ENCODE results near the gene NT5C3B. TPM values are rescaled to one million over a fixed set of nuclear protein-coding genes. Genes with fewer than 3 reads are reported as not detected.

The NT5C3B gene
- total and polyA plus RNA-seq, 2 donors (not counting 1 experiment from before 2014, with no cell fraction given): 49.6 to 50.1 TPM

DNA sequence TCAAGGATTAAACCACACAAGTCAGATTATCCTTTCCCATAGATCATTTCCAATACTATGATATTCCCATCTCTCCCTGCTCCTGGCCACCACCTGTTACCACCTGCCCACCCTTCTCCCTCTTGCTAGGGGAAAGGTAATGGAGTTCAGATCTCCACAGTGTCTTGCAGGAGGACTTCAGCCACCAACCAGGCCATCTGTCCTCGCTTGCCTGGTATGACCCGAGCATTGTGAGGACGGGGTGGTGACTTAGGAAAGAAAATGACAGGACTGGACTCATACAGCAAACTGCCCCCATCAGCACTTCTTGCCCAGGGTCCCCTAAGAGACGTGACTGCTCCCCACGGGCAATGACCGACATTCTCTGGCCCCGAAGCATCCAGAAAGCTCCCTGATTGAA lies 12.5 kb downstream of the NT5C3B start:
- CTCF ChIA-PET: no interaction called here
- POLR2A ChIA-PET: no interaction called here

DNA sequence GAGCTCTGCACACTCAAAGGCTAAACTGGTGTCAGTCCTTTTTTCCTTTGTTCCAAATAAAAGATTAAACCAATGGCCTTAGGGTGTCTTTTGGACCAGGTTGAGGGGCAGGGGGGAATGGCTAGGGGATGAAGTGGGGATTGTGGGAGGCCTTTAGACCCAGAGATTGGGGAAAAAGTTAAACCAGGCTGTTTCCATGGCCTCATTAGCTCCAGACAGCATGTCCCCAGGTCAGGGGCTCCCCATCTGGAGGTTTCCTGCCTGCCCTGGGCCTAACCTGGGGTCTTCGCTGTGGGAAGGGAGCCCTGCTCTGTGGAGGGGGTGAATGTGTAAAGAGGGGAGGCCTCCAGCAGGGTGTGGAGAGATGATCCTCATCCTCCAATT lies 12.9 kb downstream of the NT5C3B start:
- H3K79me2 ChIP-seq (ENCODE audit: control insufficient read depth, insufficient read depth, low read length): no peaks in the 10 kb centered on the region
- no peaks in the 10 kb centered on the region for H3K9me3 ChIP-seq (ENCODE audit: control extremely low read depth in 1 of 3, control insufficient read depth in 2 of 3, insufficient read depth in 1 of 3, low read length in 2 of 3)
- no peak overlapping the region for H3K4me3 ChIP-seq (ENCODE audit: control extremely low read depth in 1 of 5, extremely low read depth in 1 of 5, insufficient read depth in 1 of 5, low read depth in 2 of 5, low read length in 4 of 5)
- no peak for ATAC-seq (ENCODE audit: low read depth)
- peaks cover 0 to 19% of the 10 kb centered on the region in 2 experiments for H3K36me3 ChIP-seq (replicated peaks in 1 of 2; ENCODE audit: control extremely low read depth in 1 of 2, control insufficient read depth in 1 of 2, extremely low read depth in 1 of 2, insufficient read depth in 2 of 2, low read length in 1 of 2)
- H3K27me3 ChIP-seq (replicated peaks in 1 of 4; ENCODE audit: control extremely low read depth in 1 of 4, control insufficient read depth in 3 of 4, insufficient read depth in 4 of 4, low read length in 3 of 4): no peaks in the 10 kb centered on the region
- no peak overlapping the region for H3K4me3 Mint-ChIP-seq
- ChIA-PET POLR2A (no interaction called here), CTCF (no interaction called here)
- H3K9me3 Mint-ChIP-seq (ENCODE audit: insufficient read depth): no peaks in the 10 kb centered on the region
- H3K4me2 ChIP-seq (replicated peaks; ENCODE audit: low read depth, low read length, poor library complexity, severe bottlenecking): no peak overlapping the region
- H4K20me1 ChIP-seq (ENCODE audit: control insufficient read depth, insufficient read depth, low read length, poor library complexity, severe bottlenecking): no peaks in the 10 kb centered on the region
- no peaks in the 10 kb centered on the region for H3K4me1 ChIP-seq (ENCODE audit: control insufficient read depth in 2 of 2, insufficient read depth in 2 of 2, low read length in 2 of 2)
- no peak for DNase-seq
- H3K27me3 Mint-ChIP-seq: no peaks in the 10 kb centered on the region
- no peak for TF ChIP-seq EZH2 (IDR thresholded peaks at IDR 0.05; ENCODE audit: borderline replicate concordance, insufficient read depth, low read depth, low read length, poor library complexity, severe bottlenecking)
- TF ChIP-seq, protein P1, sequence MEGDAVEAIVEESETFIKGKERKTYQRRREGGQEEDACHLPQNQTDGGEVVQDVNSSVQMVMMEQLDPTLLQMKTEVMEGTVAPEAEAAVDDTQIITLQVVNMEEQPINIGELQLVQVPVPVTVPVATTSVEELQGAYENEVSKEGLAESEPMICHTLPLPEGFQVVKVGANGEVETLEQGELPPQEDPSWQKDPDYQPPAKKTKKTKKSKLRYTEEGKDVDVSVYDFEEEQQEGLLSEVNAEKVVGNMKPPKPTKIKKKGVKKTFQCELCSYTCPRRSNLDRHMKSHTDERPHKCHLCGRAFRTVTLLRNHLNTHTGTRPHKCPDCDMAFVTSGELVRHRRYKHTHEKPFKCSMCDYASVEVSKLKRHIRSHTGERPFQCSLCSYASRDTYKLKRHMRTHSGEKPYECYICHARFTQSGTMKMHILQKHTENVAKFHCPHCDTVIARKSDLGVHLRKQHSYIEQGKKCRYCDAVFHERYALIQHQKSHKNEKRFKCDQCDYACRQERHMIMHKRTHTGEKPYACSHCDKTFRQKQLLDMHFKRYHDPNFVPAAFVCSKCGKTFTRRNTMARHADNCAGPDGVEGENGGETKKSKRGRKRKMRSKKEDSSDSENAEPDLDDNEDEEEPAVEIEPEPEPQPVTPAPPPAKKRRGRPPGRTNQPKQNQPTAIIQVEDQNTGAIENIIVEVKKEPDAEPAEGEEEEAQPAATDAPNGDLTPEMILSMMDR (IDR thresholded peaks at IDR 0.05): no peak
- no peak overlapping the region for H3K27ac Mint-ChIP-seq
- no peak overlapping the region for H2AFZ ChIP-seq (ENCODE audit: insufficient read depth, low read depth, low read length, poor library complexity, severe bottlenecking)
- intact Hi-C loops (cut with micrococcal nuclease): no loop called here
- H3K27ac ChIP-seq (ENCODE audit: low read length in 2 of 2): no peak overlapping the region
- H3K4me1 Mint-ChIP-seq: no peaks in the 10 kb centered on the region
- no peak overlapping the region for H3K9ac ChIP-seq (ENCODE audit: low read length)
- no CpG with 5 or more reads among the region's 1 CpG for WGBS (ENCODE audit: insufficient coverage)

More for the DNA sequence above, 12.5 kb downstream of the NT5C3B start:
- Histone ChIP-seq H3K27me3 (replicated peaks in 1 of 4; ENCODE audit: control extremely low read depth in 1 of 4, control insufficient read depth in 3 of 4, insufficient read depth in 4 of 4, low read length in 3 of 4) (no peaks in the 10 kb centered on the region), H4K20me1 (ENCODE audit: control insufficient read depth, insufficient read depth, low read length, poor library complexity, severe bottlenecking) (no peaks in the 10 kb centered on the region), H3K79me2 (ENCODE audit: control insufficient read depth, insufficient read depth, low read length) (no peaks in the 10 kb centered on the region), H2AFZ (ENCODE audit: insufficient read depth, low read depth, low read length, poor library complexity, severe bottlenecking) (no peak overlapping the region), H3K4me3 (ENCODE audit: control extremely low read depth in 1 of 5, extremely low read depth in 1 of 5, insufficient read depth in 1 of 5, low read depth in 2 of 5, low read length in 4 of 5) (no peak overlapping the region), H3K4me2 (replicated peaks; ENCODE audit: low read depth, low read length, poor library complexity, severe bottlenecking) (no peak overlapping the region), H3K9ac (ENCODE audit: low read length) (no peak overlapping the region), H3K27ac (ENCODE audit: low read length in 2 of 2) (no peak overlapping the region), H3K9me3 (ENCODE audit: control extremely low read depth in 1 of 3, control insufficient read depth in 2 of 3, insufficient read depth in 1 of 3, low read length in 2 of 3) (no peaks in the 10 kb centered on the region), H3K36me3 (replicated peaks in 1 of 2; ENCODE audit: control extremely low read depth in 1 of 2, control insufficient read depth in 1 of 2, extremely low read depth in 1 of 2, insufficient read depth in 2 of 2, low read length in 1 of 2) (peaks cover 0 to 19% of the 10 kb centered on the region in 2 experiments), H3K4me1 (ENCODE audit: control insufficient read depth in 2 of 2, insufficient read depth in 2 of 2, low read length in 2 of 2) (no peaks in the 10 kb centered on the region)
- intact Hi-C loops (cut with micrococcal nuclease): no loop called here
- ATAC-seq (ENCODE audit: low read depth) (no peak), DNase-seq (no peak)
- Mint-ChIP-seq H3K4me3 (no peak overlapping the region), H3K4me1 (no peaks in the 10 kb centered on the region), H3K27ac (no peak overlapping the region), H3K9me3 (ENCODE audit: insufficient read depth) (no peaks in the 10 kb centered on the region), H3K27me3 (no peaks in the 10 kb centered on the region)
- whole genome bisulfite sequencing (ENCODE audit: insufficient coverage): 95% methylated on average over 7 of the region's 7 CpGs
- TF ChIP-seq, protein P1 (IDR thresholded peaks at IDR 0.05): no peak
- TF ChIP-seq EZH2 (IDR thresholded peaks at IDR 0.05; ENCODE audit: borderline replicate concordance, insufficient read depth, low read depth, low read length, poor library complexity, severe bottlenecking): no peak
